GM12878 (cell line): ENCODE data around the gene SHISA7. TPM values are rescaled to one million over a fixed set of nuclear protein-coding genes. Genes with fewer than 3 reads are reported as not detected.

Source experiments
- ATAC-seq: fragments of 200-7000 bp; cut with Tn5 transposase; 3 replicates; pipeline ENCODE4 v1.9.1; 2020; ENCODE audit warnings: mild to moderate bottlenecking, moderate library complexity
- BruUV-seq: library from RNA; stranded (reverse); fragments of 400-500 nt; replicated peaks from 2 replicates; lab custom pipeline; 2021; lab: Mats Ljungman, UMichigan
- CTCF ChIA-PET: fragments of 300-600 bp; sonication (Branson Sonifier 250); formaldehyde crosslinking; extraction: SDS; loops from one replicate; lab custom pipeline; 2021; ENCODE audit warnings: inconsistent platforms; lab: Yijun Ruan, JAX
- POLR2A ChIA-PET: fragments of 350-600 bp; formaldehyde crosslinking; extraction: SDS; loops from one replicate; lab custom pipeline; 2021; ENCODE audit warnings: inconsistent platforms; lab: Charles Lee
- RAD21 ChIA-PET: fragments of 300-600 bp; sonication (Branson Sonifier 250); formaldehyde crosslinking; loops from one replicate; lab custom pipeline; 2023; ENCODE audit warnings: antibody characterized with exemption; ENCODE audit not compliant: unreplicated experiment; lab: Charles Lee
- SMC1A ChIA-PET: fragments of 300-600 bp; sonication (Branson Sonifier 250); formaldehyde crosslinking; loops from one replicate; lab custom pipeline; 2023; ENCODE audit not compliant: unreplicated experiment, uncharacterized antibody; lab: Charles Lee
- DNase-seq: peaks from one replicate; pipeline ENCODE4 v3.0.0-alpha.2; 2011; ENCODE audit warnings: low read depth, low spot score
- FAIRE-seq: peaks from 3 replicates; lab custom pipeline; 2011; peaks lifted over from hg19 to GRCh38; lab: Jason Lieb, UNC
- H2AFZ ChIP-seq: 2 replicates; pipeline ENCODE4 v1.6.0; 2011; ENCODE audit warnings: low read depth, low read length, control low read depth; ENCODE audit not compliant: control insufficient read depth
- H3K27ac ChIP-seq: 2 replicates; pipeline ENCODE4 v1.5.1; 2011; ENCODE audit warnings: control low read depth; ENCODE audit not compliant: control insufficient read depth, insufficient read depth
- H3K27me3 ChIP-seq, 2 experiments: replicated peaks in 1 of 2; 2 replicates each; pipeline versions ENCODE4 v1.6.0 to v1.6.1; 2011; ENCODE audit warnings: low read length in 1 of 2; ENCODE audit not compliant: control insufficient read depth in 2 of 2, insufficient read depth in 2 of 2
- H3K36me3 ChIP-seq, 2 experiments: 2 replicates each; pipeline ENCODE4 v1.5.1; 2011; ENCODE audit warnings: low read length in 1 of 2; ENCODE audit not compliant: control insufficient read depth in 2 of 2, insufficient read depth in 2 of 2
- H3K4me1 ChIP-seq: 2 replicates; pipeline ENCODE4 v1.6.1; 2011; ENCODE audit warnings: mild to moderate bottlenecking, low read length, moderate library complexity, mixed read lengths; ENCODE audit not compliant: control insufficient read depth, insufficient read depth
- H3K4me2 ChIP-seq: 2 replicates; pipeline ENCODE4 v1.6.0; 2011; ENCODE audit warnings: control low read depth; ENCODE audit not compliant: control insufficient read depth, insufficient read depth
- H3K4me3 ChIP-seq: fragments of 200-600 bp; sonication (generic); 2 replicates; pipeline ENCODE4 v1.5.1; 2016
- H3K79me2 ChIP-seq: 2 replicates; pipeline ENCODE4 v1.6.0; 2011; ENCODE audit warnings: low read length; ENCODE audit not compliant: control insufficient read depth, insufficient read depth
- H3K9ac ChIP-seq: 2 replicates; pipeline ENCODE4 v1.8.0; 2011; ENCODE audit warnings: low read length, control low read depth, mixed read lengths; ENCODE audit not compliant: control insufficient read depth, insufficient read depth
- H3K9me3 ChIP-seq: replicated peaks from 3 replicates; pipeline ENCODE4 v1.5.1; 2011; ENCODE audit warnings: mild to moderate bottlenecking, low read length; ENCODE audit not compliant: control insufficient read depth, insufficient read depth
- H4K20me1 ChIP-seq: 2 replicates; pipeline ENCODE4 v1.6.0; 2011; ENCODE audit not compliant: control insufficient read depth, insufficient read depth
- CBX3 ChIP-seq: fragments of 200-600 bp; sonication (generic); IDR thresholded peaks from 2 replicates; pipeline ENCODE4 v1.6.1; 2016; ENCODE audit warnings: low read depth, borderline replicate concordance
- CHD1 ChIP-seq: IDR thresholded peaks from 2 replicates; pipeline ENCODE4 v1.6.1; 2012; ENCODE audit warnings: low read depth, low read length, improper control_type of control experiment
- FOXK2 ChIP-seq: fragments of 450-650 bp; IDR thresholded peaks from 2 replicates; pipeline ENCODE4 v1.6.1; 2017; ENCODE audit warnings: mild to moderate bottlenecking, moderate library complexity
- KLF5 ChIP-seq: fragments of 450-650 bp; IDR thresholded peaks from 2 replicates; pipeline ENCODE4 v1.6.1; 2014; ENCODE audit warnings: mild to moderate bottlenecking; ENCODE audit not compliant: partially characterized antibody
- PAX5 ChIP-seq: IDR thresholded peaks from 2 replicates; pipeline ENCODE4 v1.6.1; 2011; ENCODE audit warnings: low read depth, low read length, borderline replicate concordance
- POLR2AphosphoS2 ChIP-seq: IDR thresholded peaks from 2 replicates; pipeline ENCODE4 v1.6.1; 2011; ENCODE audit warnings: low read depth, mild to moderate bottlenecking, low read length, improper control_type of control experiment, moderate library complexity
- RAD21 ChIP-seq: IDR thresholded peaks from 2 replicates; pipeline ENCODE4 v1.6.1; 2011; ENCODE audit warnings: mild to moderate bottlenecking, low read depth, low read length, moderate library complexity; ENCODE audit not compliant: insufficient read depth
- ZNF207 ChIP-seq: fragments of 450-650 bp; IDR thresholded peaks from 2 replicates; pipeline ENCODE4 v1.6.1; 2014; ENCODE audit warnings: antibody characterized with exemption, mild to moderate bottlenecking, borderline replicate concordance
- WGBS: methylation state at CpG from one replicate; pipeline ENCODE4 v1.1.6; 2016; ENCODE audit warnings: low lambda C conversion rate; ENCODE audit not compliant: insufficient replicate concordance, insufficient coverage; ENCODE audit errors: missing lambda C conversion rate; 5-methylcytosine and 5-hydroxymethylcytosine counted together
- in situ Hi-C: fragments of 300-500 bp; cut with MboI; formaldehyde crosslinking; loops from 9 replicates; pipeline ENCODE4 v1.14.3; 2018; ENCODE audit warnings: mixed read lengths
- intact Hi-C: fragments of 100-400 bp; cut with micrococcal nuclease; formaldehyde crosslinking; loops from one replicate; pipeline ENCODE4 v1.14.2; 2022; ENCODE audit not compliant: unreplicated experiment
- polyA plus RNA-seq, 11 experiments: library from polyadenylated mRNA; depleted of rRNA in 4 of 11; unstranded in 6 of 11; stranded (reverse) in 5 of 11; fragments of >200 nt; fragmentation: Nextera tagmentation in 4 of 11; fragmentation: Illumina TruSeq in 1 of 11; extraction: Ambion mirVana in 4 of 11; extraction: Trizol in 1 of 11; gene quantifications; 1 replicate in 1 of 11; 2 replicates in 10 of 11; pipeline versions ENCODE4 v1.2.1 to v1.2.3, GENCODE V29; 2011 to 2016; ENCODE audit warnings: inconsistent platforms in 2 of 11, missing spikeins in 2 of 11, low read depth in 1 of 11
- total RNA-seq, 4 experiments: library from RNA; depleted of rRNA in 3 of 4; stranded (reverse); fragments of >200 nt in 3 of 4; fragmentation: Illumina TruSeq in 1 of 4; extraction: Trizol in 1 of 4; gene quantifications; 2 replicates each; pipeline versions ENCODE4 v1.2.1 to v1.2.3, GENCODE V29; 2013 to 2021
- TF ChIP-seq, protein P1 (sequence below): fragments of 450-650 bp; IDR thresholded peaks from 2 replicates; pipeline ENCODE4 v1.6.1; 2014; ENCODE audit warnings: mild to moderate bottlenecking
- TF ChIP-seq, protein P2 (sequence below): fragments of 450-650 bp; formaldehyde crosslinking; IDR thresholded peaks from 2 replicates; pipeline ENCODE4 v1.4.0; 2020; ENCODE audit warnings: mild to moderate bottlenecking, moderate library complexity

Gene SHISA7
- total and polyA plus RNA-seq, 10 of the 15 experiments (the other 5 are each of a cell fraction or from before 2014, with no cell fraction given), result 0.03 TPM; not detected in 9

DNA sequence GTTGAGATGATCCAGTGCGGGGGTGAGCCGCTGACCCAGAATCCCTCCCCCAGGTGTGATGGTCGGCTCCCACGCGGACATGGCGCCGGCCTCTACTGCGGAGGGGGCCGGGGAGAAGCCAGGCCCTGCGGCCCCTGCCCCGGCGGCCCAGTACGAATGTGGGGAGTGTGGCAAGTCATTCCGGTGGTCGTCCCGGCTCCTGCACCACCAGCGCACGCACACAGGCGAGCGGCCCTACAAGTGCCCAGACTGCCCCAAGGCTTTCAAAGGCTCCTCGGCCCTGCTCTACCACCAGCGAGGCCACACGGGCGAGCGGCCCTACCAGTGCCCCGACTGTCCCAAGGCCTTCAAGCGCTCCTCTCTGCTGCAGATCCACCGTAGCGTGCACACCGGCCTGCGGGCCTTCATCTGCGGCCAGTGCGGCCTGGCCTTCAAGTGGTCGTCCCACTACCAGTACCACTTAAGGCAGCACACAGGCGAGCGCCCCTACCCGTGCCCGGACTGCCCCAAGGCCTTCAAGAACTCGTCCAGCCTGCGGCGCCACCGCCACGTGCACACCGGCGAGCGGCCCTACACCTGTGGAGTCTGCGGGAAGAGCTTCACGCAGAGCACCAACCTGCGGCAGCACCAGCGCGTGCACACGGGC lies 38.2 kb upstream of the SHISA7 start:
- Histone ChIP-seq H3K4me2 (no peak overlapping the region), H3K27ac (no peak overlapping the region), H3K79me2 (peaks cover 6% of the 10 kb centered on the region), H3K9ac (no peak overlapping the region), H3K9me3 (no peaks in the 10 kb centered on the region)
- SMC1A ChIA-PET, result no interaction called here
- no TSS peak for BruUV-seq
- 95% methylated on average over 52 of the region's 52 CpGs for WGBS
- FAIRE-seq (no peak), DNase-seq (no peak), ATAC-seq (no peak)
- POLR2A ChIA-PET, result no interaction called here
- RAD21 ChIA-PET, result no interaction called here
- TF ChIP-seq CBX3, result no peak
- TF ChIP-seq RAD21, result no peak
- no peak for TF ChIP-seq POLR2AphosphoS2
- no peak for TF ChIP-seq PAX5
- TF ChIP-seq FOXK2, result no peak
- TF ChIP-seq, protein P1, sequence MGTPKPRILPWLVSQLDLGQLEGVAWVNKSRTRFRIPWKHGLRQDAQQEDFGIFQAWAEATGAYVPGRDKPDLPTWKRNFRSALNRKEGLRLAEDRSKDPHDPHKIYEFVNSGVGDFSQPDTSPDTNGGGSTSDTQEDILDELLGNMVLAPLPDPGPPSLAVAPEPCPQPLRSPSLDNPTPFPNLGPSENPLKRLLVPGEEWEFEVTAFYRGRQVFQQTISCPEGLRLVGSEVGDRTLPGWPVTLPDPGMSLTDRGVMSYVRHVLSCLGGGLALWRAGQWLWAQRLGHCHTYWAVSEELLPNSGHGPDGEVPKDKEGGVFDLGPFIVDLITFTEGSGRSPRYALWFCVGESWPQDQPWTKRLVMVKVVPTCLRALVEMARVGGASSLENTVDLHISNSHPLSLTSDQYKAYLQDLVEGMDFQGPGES, result no peak
- no peak for TF ChIP-seq ZNF207
- TF ChIP-seq, protein P2, sequence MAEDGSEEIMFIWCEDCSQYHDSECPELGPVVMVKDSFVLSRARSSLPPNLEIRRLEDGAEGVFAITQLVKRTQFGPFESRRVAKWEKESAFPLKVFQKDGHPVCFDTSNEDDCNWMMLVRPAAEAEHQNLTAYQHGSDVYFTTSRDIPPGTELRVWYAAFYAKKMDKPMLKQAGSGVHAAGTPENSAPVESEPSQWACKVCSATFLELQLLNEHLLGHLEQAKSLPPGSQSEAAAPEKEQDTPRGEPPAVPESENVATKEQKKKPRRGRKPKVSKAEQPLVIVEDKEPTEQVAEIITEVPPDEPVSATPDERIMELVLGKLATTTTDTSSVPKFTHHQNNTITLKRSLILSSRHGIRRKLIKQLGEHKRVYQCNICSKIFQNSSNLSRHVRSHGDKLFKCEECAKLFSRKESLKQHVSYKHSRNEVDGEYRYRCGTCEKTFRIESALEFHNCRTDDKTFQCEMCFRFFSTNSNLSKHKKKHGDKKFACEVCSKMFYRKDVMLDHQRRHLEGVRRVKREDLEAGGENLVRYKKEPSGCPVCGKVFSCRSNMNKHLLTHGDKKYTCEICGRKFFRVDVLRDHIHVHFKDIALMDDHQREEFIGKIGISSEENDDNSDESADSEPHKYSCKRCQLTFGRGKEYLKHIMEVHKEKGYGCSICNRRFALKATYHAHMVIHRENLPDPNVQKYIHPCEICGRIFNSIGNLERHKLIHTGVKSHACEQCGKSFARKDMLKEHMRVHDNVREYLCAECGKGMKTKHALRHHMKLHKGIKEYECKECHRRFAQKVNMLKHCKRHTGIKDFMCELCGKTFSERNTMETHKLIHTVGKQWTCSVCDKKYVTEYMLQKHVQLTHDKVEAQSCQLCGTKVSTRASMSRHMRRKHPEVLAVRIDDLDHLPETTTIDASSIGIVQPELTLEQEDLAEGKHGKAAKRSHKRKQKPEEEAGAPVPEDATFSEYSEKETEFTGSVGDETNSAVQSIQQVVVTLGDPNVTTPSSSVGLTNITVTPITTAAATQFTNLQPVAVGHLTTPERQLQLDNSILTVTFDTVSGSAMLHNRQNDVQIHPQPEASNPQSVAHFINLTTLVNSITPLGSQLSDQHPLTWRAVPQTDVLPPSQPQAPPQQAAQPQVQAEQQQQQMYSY (CRISPR knock-in tag), result no peak
- TF ChIP-seq KLF5, result no peak
- TF ChIP-seq CHD1, result no peak
- TF ChIP-seq, all 136 proteins: peak for 0
- intact Hi-C loops (no loop called here), in situ Hi-C loops (no loop called here)
- no peaks in the 10 kb centered on the region for H4K20me1 ChIP-seq
- CTCF ChIA-PET, result no interaction called here
- peaks cover 24% of the 10 kb centered on the region for H3K4me1 ChIP-seq
- H3K4me3 ChIP-seq, result no peak overlapping the region
- H3K36me3 ChIP-seq, result peaks cover 0 to 9% of the 10 kb centered on the region in 2 experiments; a peak in 2 of 4 replicates
- no peaks in the 10 kb centered on the region for H3K27me3 ChIP-seq
- H2AFZ ChIP-seq, result no peak overlapping the region
